ENCODE measurements around the gene CD300LF.

CD300LF gene

GRCh38 chr17:74645010-74645409, 67.7 kb downstream of the CD300LF start:
- H3K4me3 ChIP-seq (ENCODE audit: low read depth, low read length, poor library complexity, severe bottlenecking) = no peak overlapping the region
- no peak overlapping the region for H3K27ac ChIP-seq (ENCODE audit: low read depth, low read length, poor library complexity, severe bottlenecking)
- H3K4me2 ChIP-seq (ENCODE audit: low read length) = no peak overlapping the region
- no peaks in the 10 kb centered on the region for H3K9me2 ChIP-seq (ENCODE audit: low read depth, low read length)
- H3K27me3 ChIP-seq (ENCODE audit: insufficient read depth, low read length) = 0 out of 2 replicates have a peak, but pooled peaks cover 3% of the 10 kb centered on the region
- H3F3A ChIP-seq (ENCODE audit: insufficient read depth, low read length) = no peaks in the 10 kb centered on the region
- no peaks in the 10 kb centered on the region for H3K4me1 ChIP-seq (ENCODE audit: insufficient read depth, low read length, severe bottlenecking)
- no peaks in the 10 kb centered on the region for H3K36me3 ChIP-seq (ENCODE audit: insufficient read depth, low read length)
- no peaks in the 10 kb centered on the region for H4K20me1 ChIP-seq (ENCODE audit: insufficient read depth, low read length)
- TF ChIP-seq CTCF (IDR thresholded peaks at IDR 0.05; ENCODE audit: low read length) (no peak), EZH2 (IDR thresholded peaks at IDR 0.05; ENCODE audit: borderline replicate concordance, low read length) (no peak)
- no peak overlapping the region for H2AFZ ChIP-seq (ENCODE audit: low read length)
- no peaks in the 10 kb centered on the region for H3K9me3 ChIP-seq (ENCODE audit: low read length)
- H3K79me2 ChIP-seq (ENCODE audit: insufficient read depth, low read length) = no peaks in the 10 kb centered on the region
- no peak overlapping the region for H3K9ac ChIP-seq (ENCODE audit: low read length)

GRCh38 chr17:74644419-74644818, 68.3 kb downstream of the CD300LF start:
- 0 out of 2 replicates have a peak, but pooled peaks cover 3% of the 10 kb centered on the region for H3K27me3 ChIP-seq (ENCODE audit: insufficient read depth, low read length)
- no peaks in the 10 kb centered on the region for H3K36me3 ChIP-seq (ENCODE audit: insufficient read depth, low read length)
- no peak for TF ChIP-seq EZH2 (IDR thresholded peaks at IDR 0.05; ENCODE audit: borderline replicate concordance, low read length)
- no peak for TF ChIP-seq CTCF (IDR thresholded peaks at IDR 0.05; ENCODE audit: low read length)
- no peaks in the 10 kb centered on the region for H3K9me3 ChIP-seq (ENCODE audit: low read length)
- no peak overlapping the region for H3K9ac ChIP-seq (ENCODE audit: low read length)
- no peaks in the 10 kb centered on the region for H3K79me2 ChIP-seq (ENCODE audit: insufficient read depth, low read length)
- no peaks in the 10 kb centered on the region for H3K9me2 ChIP-seq (ENCODE audit: low read depth, low read length)
- no peaks in the 10 kb centered on the region for H4K20me1 ChIP-seq (ENCODE audit: insufficient read depth, low read length)
- no peak overlapping the region for H3K4me2 ChIP-seq (ENCODE audit: low read length)
- H3K4me3 ChIP-seq (ENCODE audit: low read depth, low read length, poor library complexity, severe bottlenecking) = no peak overlapping the region
- H3K27ac ChIP-seq (ENCODE audit: low read depth, low read length, poor library complexity, severe bottlenecking) = no peak overlapping the region
- no peaks in the 10 kb centered on the region for H3F3A ChIP-seq (ENCODE audit: insufficient read depth, low read length)
- no peaks in the 10 kb centered on the region for H3K4me1 ChIP-seq (ENCODE audit: insufficient read depth, low read length, severe bottlenecking)
- H2AFZ ChIP-seq (ENCODE audit: low read length) = no peak overlapping the region

Data from OCI-LY1 (cell line).